GM10266 (cell line): ENCODE results near the gene PTGER1.
"Not testable (repeated sequence)": the region's sequence is repeated elsewhere in the genome, so short reads cannot be mapped to it uniquely, and the experiment has no call there.

Experiments
- DNase-seq: peaks from one replicate; pipeline ENCODE4 v3.0.0; 2012; ENCODE audit errors: extremely low spot score
- CTCF ChIP-seq: IDR thresholded peaks from 2 replicates; pipeline ENCODE4 v1.5.1; 2012; ENCODE audit warnings: mild to moderate bottlenecking, low read depth; ENCODE audit not compliant: control insufficient read depth, insufficient read depth; ENCODE audit errors: missing control alignments

The PTGER1 gene

GRCh38 chr19:14472202-14472938 is 2.8 kb downstream of the PTGER1 start:
- peak; percentile 88 for TF ChIP-seq CTCF
- peak; percentile 95 for DNase-seq

GRCh38 chr19:14471436-14472187 is 3.5 kb downstream of the PTGER1 start:
- no peak for DNase-seq
- no peak for TF ChIP-seq CTCF

GRCh38 chr19:14470031-14470876 is 4.9 kb downstream of the PTGER1 start:
- no peak for TF ChIP-seq CTCF
- DNase-seq = peak; percentile 7

- DNase-seq = no peak
- peak; percentile 2 for TF ChIP-seq CTCF
Measured at GRCh38 chr19:14467816-14468215, 7.3 kb downstream of the PTGER1 start.

- no peak for TF ChIP-seq CTCF
- no peak for DNase-seq
Measured at GRCh38 chr19:14467391-14467790, 7.8 kb downstream of the PTGER1 start.

GRCh38 chr19:14463747-14464146 is 11.4 kb downstream of the PTGER1 start:
- no peak for DNase-seq
- TF ChIP-seq CTCF = no peak

GRCh38 chr19:14462401-14462800 is 12.8 kb downstream of the PTGER1 start:
- DNase-seq = not testable (repeated sequence)
